Measurements from ENCODE around the gene PPP2R2C. TPM values are rescaled to one million over a fixed set of nuclear protein-coding genes. Genes with fewer than 3 reads are reported as not detected.

PPP2R2C gene
- total and polyA plus RNA-seq, 2 experiments from 2014 or later: 1.3 to 9.2 TPM

DNA sequence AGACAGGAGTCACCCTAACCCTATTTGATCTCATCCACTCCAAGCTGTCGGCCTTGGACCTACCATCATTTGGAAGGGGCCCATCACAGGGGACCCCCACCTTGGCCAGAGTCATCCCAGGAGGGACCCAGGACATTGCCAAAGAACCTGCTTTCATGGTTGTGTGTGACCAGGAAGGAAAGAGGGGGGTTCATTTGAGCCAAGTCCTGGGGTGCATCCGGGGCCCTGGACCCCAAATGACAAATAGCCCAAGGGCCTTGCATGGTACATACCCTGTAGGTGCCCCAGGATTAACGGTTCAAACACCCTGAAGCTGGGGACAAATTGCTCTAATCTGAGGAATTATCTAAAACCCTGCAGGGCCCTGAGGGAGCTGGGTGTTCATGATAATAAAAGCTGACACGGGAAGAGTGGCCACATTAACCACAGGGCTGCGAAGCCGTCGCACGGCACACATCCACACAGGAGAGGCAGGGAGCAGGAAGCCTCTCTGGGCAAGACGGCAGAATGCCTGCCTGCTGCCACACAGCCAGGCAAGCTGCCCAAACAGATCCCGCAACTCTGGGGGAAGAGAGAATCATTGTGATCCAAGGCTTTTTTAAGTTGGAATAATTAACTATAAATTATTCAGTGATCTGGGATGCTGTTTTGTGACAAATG is 28.2 kb upstream of the PPP2R2C start:
- H3K4me3 ChIP-seq: no peak overlapping the region
- peaks cover 7% of the 10 kb centered on the region; the same call in 2 of the 3 replicates for H3K36me3 Mint-ChIP-seq (ENCODE audit: low read depth)
- H3K79me2 ChIP-seq (replicated peaks; ENCODE audit: insufficient read depth): no peaks in the 10 kb centered on the region
- peaks cover 9% of the 10 kb centered on the region for H3K27me3 Mint-ChIP-seq (ENCODE audit: insufficient read depth, low read depth, poor library complexity)
- peaks cover 4% of the 10 kb centered on the region; the same call in 1 of the 2 replicates for H3K36me3 ChIP-seq (ENCODE audit: insufficient read depth)
- no peaks in the 10 kb centered on the region for H3K27me3 ChIP-seq (ENCODE audit: insufficient read depth)
- no peak overlapping the region for H3K27ac ChIP-seq (ENCODE audit: low read depth)
- no peak overlapping the region for H3K4me2 ChIP-seq
- no peak overlapping the region for H3K4me3 Mint-ChIP-seq
- H3K4me1 Mint-ChIP-seq: no peaks in the 10 kb centered on the region
- H3K9me3 Mint-ChIP-seq: peaks cover 27% of the 10 kb centered on the region
- no peak overlapping the region for H2AFZ ChIP-seq
- no peaks in the 10 kb centered on the region for H3F3A ChIP-seq (replicated peaks; ENCODE audit: low read depth)
- no peaks in the 10 kb centered on the region for H4K20me1 ChIP-seq (replicated peaks; ENCODE audit: insufficient read depth)
- no peaks in the 10 kb centered on the region for H3K4me1 ChIP-seq (ENCODE audit: insufficient read depth)
- TF ChIP-seq, protein P1, sequence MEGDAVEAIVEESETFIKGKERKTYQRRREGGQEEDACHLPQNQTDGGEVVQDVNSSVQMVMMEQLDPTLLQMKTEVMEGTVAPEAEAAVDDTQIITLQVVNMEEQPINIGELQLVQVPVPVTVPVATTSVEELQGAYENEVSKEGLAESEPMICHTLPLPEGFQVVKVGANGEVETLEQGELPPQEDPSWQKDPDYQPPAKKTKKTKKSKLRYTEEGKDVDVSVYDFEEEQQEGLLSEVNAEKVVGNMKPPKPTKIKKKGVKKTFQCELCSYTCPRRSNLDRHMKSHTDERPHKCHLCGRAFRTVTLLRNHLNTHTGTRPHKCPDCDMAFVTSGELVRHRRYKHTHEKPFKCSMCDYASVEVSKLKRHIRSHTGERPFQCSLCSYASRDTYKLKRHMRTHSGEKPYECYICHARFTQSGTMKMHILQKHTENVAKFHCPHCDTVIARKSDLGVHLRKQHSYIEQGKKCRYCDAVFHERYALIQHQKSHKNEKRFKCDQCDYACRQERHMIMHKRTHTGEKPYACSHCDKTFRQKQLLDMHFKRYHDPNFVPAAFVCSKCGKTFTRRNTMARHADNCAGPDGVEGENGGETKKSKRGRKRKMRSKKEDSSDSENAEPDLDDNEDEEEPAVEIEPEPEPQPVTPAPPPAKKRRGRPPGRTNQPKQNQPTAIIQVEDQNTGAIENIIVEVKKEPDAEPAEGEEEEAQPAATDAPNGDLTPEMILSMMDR (conservative IDR thresholded peaks at IDR 0.05; ENCODE audit: low read depth in 2 of 2): no peak
- TF ChIP-seq, protein P2, sequence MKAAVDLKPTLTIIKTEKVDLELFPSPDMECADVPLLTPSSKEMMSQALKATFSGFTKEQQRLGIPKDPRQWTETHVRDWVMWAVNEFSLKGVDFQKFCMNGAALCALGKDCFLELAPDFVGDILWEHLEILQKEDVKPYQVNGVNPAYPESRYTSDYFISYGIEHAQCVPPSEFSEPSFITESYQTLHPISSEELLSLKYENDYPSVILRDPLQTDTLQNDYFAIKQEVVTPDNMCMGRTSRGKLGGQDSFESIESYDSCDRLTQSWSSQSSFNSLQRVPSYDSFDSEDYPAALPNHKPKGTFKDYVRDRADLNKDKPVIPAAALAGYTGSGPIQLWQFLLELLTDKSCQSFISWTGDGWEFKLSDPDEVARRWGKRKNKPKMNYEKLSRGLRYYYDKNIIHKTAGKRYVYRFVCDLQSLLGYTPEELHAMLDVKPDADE (IDR thresholded peaks at IDR 0.05): no peak
- no peak for TF ChIP-seq ZNF331 (CRISPR knock-in tag; IDR thresholded peaks at IDR 0.05; ENCODE audit: low read depth)
- TF ChIP-seq EZH2 (IDR thresholded peaks at IDR 0.05; ENCODE audit: low read depth, unreplicated experiment): no peak
- ATAC-seq (no peak), DNase-seq (ENCODE audit: low spot score) (no peak)
- H3K27ac Mint-ChIP-seq: no peak overlapping the region
- H3K9me2 ChIP-seq (ENCODE audit: insufficient read depth): no peaks in the 10 kb centered on the region

DNA sequence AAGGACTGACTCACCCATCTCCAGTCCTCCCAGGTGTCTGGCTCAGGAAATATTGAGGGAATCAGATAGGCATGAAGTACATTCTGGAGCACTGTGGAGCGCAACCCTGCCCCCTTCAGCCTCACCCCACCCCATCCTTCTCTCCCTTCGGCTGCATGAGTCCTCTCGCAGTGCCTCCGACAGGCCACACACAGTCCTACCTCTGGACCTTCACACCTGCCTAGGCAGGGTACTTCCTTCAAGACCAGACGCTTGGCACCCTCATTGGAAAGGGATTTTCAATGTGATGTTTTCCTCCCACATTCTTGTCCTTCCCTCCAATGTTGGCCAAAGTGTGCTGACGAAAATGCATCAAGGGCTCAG is 26.8 kb upstream of the PPP2R2C start:
- H3K9me2 ChIP-seq (ENCODE audit: insufficient read depth): no peaks in the 10 kb centered on the region
- DNase-seq (ENCODE audit: low spot score): no peak
- H3K4me3 Mint-ChIP-seq: no peak overlapping the region
- no peak overlapping the region for H3K4me3 ChIP-seq
- H2AFZ ChIP-seq: no peak overlapping the region
- no peaks in the 10 kb centered on the region for H3K27me3 ChIP-seq (ENCODE audit: insufficient read depth)
- no peaks in the 10 kb centered on the region for H4K20me1 ChIP-seq (replicated peaks; ENCODE audit: insufficient read depth)
- TF ChIP-seq, protein P1 (conservative IDR thresholded peaks at IDR 0.05; ENCODE audit: low read depth in 2 of 2): peak in 1 of 2 experiments; percentile 21; a peak in 2 of 4 replicates
- TF ChIP-seq ZNF331 (CRISPR knock-in tag; IDR thresholded peaks at IDR 0.05; ENCODE audit: low read depth): no peak
- no peaks in the 10 kb centered on the region; the same call in 1 of the 2 replicates for H3K4me1 ChIP-seq (ENCODE audit: insufficient read depth)
- H3K4me2 ChIP-seq: no peak overlapping the region
- peaks cover 1% of the 10 kb centered on the region; the same call in 2 of the 3 replicates for H3K4me1 Mint-ChIP-seq
- no peaks in the 10 kb centered on the region for H3K36me3 ChIP-seq (ENCODE audit: insufficient read depth)
- peaks cover 16% of the 10 kb centered on the region for H3K9me3 Mint-ChIP-seq
- H3K27ac Mint-ChIP-seq: no peak overlapping the region
- ATAC-seq: peak; percentile 72
- peaks cover 3% of the 10 kb centered on the region; the same call in 1 of the 3 replicates for H3K36me3 Mint-ChIP-seq (ENCODE audit: low read depth)
- H3K27ac ChIP-seq (ENCODE audit: low read depth): no peak overlapping the region
- H3K27me3 Mint-ChIP-seq (ENCODE audit: insufficient read depth, low read depth, poor library complexity): peaks cover 9% of the 10 kb centered on the region
- no peaks in the 10 kb centered on the region for H3F3A ChIP-seq (replicated peaks; ENCODE audit: low read depth)
- H3K79me2 ChIP-seq (replicated peaks; ENCODE audit: insufficient read depth): no peaks in the 10 kb centered on the region

Data from GM23338 (cell line).